Activated naive CD8-positive, alpha-beta T cell treated with anti-CD3 and anti-CD28 coated beads for 36 hours (primary cell): ENCODE measurements around the gene STX7. TPM values are rescaled to one million over a fixed set of nuclear protein-coding genes. Genes with fewer than 3 reads are reported as not detected.

Experiments used
- DNase-seq: peaks from one replicate; pipeline ENCODE4 v3.0.0; 2021
- H3K27ac Mint-ChIP-seq: one replicate; pipeline ENCODE4 v1.8.0; 2022; ENCODE audit warnings: mild to moderate bottlenecking, moderate library complexity, mixed read lengths
- H3K27me3 Mint-ChIP-seq: one replicate; pipeline ENCODE4 v1.8.0; 2022; ENCODE audit warnings: mild to moderate bottlenecking, mixed read lengths
- H3K36me3 Mint-ChIP-seq: one replicate; pipeline ENCODE4 v1.8.0; 2021; ENCODE audit warnings: mild to moderate bottlenecking, mixed read lengths
- H3K4me1 Mint-ChIP-seq: one replicate; pipeline ENCODE4 v1.8.0; 2021; ENCODE audit warnings: mixed read lengths
- H3K4me3 Mint-ChIP-seq: one replicate; pipeline ENCODE4 v1.8.0; 2022; ENCODE audit warnings: mild to moderate bottlenecking, moderate library complexity, mixed read lengths
- H3K9me3 Mint-ChIP-seq: one replicate; pipeline ENCODE4 v1.8.0; 2022; ENCODE audit warnings: mixed read lengths
- total RNA-seq, 2 experiments: library from RNA; stranded (reverse); gene quantifications; one replicate each; pipeline ENCODE4 v1.2.3, GENCODE V29; 2021

Gene STX7
- total RNA-seq, 2 experiments from 2014 or later, result 14.8 to 16.3 TPM

- Mint-ChIP-seq H3K36me3 (no peaks in the 10 kb centered on the region), H3K4me3 (no peak overlapping the region), H3K4me1 (no peaks in the 10 kb centered on the region), H3K9me3 (peaks cover 24% of the 10 kb centered on the region), H3K27ac (no peak overlapping the region), H3K27me3 (peaks cover 30% of the 10 kb centered on the region)
- DNase-seq, result no peak
Measured at GRCh38 chr6:132418235-132418965, 94.5 kb downstream of the STX7 start.

DNA sequence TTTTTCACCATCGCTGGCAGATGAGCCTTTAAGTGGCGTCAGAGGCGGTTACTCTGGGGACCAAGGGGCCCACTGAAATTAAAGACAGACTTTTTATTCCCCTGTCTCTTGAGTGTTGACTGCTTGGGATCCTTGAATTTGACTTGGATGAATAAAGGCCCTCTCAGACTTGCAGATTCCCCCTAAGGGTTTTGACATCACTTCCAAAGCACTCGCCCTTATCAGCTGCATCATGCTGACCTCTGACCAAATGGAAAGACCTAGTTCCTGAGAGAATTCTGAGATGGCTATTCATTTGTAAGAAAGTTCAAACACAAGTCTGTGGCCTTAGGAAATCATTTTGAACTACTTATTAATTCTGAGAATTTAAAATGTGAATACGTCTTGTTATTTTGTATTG lies 98.2 kb downstream of the STX7 start:
- H3K4me3 Mint-ChIP-seq, result no peak overlapping the region
- no peak for DNase-seq
- no peaks in the 10 kb centered on the region for H3K4me1 Mint-ChIP-seq
- H3K36me3 Mint-ChIP-seq, result no peaks in the 10 kb centered on the region
- H3K27ac Mint-ChIP-seq, result no peak overlapping the region
- peaks cover 38% of the 10 kb centered on the region for H3K27me3 Mint-ChIP-seq
- H3K9me3 Mint-ChIP-seq, result peaks cover 6% of the 10 kb centered on the region

GRCh38 chr6:132414322-132414721 lies 98.6 kb downstream of the STX7 start:
- H3K4me1 Mint-ChIP-seq, result no peaks in the 10 kb centered on the region
- H3K36me3 Mint-ChIP-seq, result no peaks in the 10 kb centered on the region
- peaks cover 6% of the 10 kb centered on the region for H3K9me3 Mint-ChIP-seq
- H3K27ac Mint-ChIP-seq, result no peak overlapping the region
- H3K4me3 Mint-ChIP-seq, result no peak overlapping the region
- DNase-seq, result no peak
- H3K27me3 Mint-ChIP-seq, result peaks cover 39% of the 10 kb centered on the region

DNA sequence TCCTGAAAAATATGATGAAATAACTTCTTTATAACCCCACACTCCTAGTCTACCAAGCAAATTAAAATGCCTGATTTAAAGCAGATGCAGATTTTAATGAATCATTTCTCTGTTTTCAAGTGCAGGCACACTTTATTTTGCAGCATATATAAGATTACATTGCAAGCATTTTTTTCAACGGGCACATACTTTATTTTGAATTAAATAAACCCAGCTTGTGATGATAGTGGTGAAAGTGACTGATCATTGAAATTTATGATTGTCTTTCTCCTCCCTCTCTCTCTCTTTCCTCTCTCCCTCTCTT lies 99.5 kb downstream of the STX7 start:
- Mint-ChIP-seq H3K9me3 (peaks cover 6% of the 10 kb centered on the region), H3K4me1 (no peaks in the 10 kb centered on the region), H3K27ac (no peak overlapping the region), H3K4me3 (no peak overlapping the region), H3K36me3 (no peaks in the 10 kb centered on the region), H3K27me3 (peaks cover 46% of the 10 kb centered on the region)
- DNase-seq, result no peak

DNA sequence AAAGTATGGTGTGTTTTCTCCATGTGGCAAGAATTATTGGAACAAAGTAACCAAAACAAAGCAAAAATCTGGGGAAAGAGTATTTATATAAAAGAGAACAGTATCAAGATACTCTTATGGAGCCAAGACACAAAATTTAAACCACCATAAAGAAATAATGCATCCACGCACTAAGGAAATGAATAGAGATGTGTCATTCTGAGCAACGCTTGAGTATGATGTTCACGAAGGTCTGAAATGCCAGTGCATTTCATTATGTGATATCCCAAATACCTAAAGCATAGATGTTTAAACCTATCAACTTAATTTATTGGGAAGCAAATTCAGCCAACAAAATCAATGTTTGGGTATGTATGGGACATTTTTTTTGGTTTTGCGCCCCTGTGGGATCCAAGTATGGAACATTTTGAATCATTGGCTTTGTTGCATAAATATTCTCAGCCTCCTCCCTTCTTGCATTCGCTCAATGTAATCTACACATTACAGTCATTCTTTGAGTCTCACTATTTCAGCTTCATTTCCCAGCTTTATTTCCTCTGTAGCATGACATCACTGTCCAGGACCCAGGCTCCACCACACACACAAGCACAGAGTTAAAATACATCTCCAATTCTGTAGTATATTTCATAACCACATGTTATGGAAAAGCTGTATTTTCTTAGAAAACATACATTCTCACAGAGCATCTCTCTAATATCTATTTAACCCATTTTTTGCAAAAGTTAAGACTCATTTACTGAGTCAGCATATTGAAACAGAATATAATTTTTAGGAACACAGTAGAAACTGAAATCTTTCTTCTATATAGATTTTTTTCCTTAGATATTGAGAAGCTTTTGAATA lies 100.0 kb downstream of the STX7 start:
- Mint-ChIP-seq H3K27me3 (peaks cover 50% of the 10 kb centered on the region), H3K4me3 (no peak overlapping the region), H3K4me1 (no peaks in the 10 kb centered on the region), H3K36me3 (no peaks in the 10 kb centered on the region), H3K9me3 (peaks cover 6% of the 10 kb centered on the region), H3K27ac (no peak overlapping the region)
- DNase-seq, result no peak

DNA sequence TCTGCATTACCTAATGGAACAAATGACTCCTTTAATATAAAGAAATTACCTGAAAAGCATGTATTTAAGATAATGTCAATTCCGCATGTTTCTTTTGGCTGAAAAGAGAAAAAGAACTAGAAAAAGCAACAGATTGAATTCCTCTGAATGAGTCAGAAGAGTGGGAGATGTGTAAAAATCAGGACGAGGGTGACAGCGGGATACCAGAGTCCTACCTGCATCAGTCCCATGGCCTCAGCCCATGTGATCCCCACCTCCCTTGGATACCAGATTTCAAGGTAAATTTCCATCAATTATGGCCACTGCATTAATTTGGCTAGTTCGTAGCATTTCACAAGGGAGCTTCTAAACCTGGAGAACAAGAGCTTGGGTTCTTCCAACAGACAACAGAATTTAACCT lies 101.6 kb downstream of the STX7 start:
- DNase-seq, result no peak
- Mint-ChIP-seq H3K9me3 (no peaks in the 10 kb centered on the region), H3K4me1 (no peaks in the 10 kb centered on the region), H3K4me3 (no peak overlapping the region), H3K36me3 (no peaks in the 10 kb centered on the region), H3K27me3 (peaks cover 55% of the 10 kb centered on the region), H3K27ac (no peak overlapping the region)

DNA sequence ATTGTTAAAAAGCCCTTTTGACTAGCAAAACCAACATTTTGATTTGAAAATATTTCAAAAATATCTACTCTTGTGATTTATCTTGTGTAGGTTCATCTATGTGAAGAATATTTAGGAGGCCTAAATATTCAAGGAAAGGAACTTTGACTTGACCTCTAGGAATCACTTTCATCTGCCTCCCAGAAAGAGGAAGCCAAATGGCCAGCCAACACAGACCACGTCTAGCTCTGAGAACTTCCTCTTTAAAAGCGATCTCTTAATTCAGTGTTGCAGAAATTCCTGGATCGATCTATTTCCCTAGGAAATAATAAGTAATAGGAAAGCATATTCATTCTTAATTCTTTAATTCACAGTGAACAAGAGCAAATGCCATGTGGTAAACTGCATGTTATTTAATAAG lies 102.1 kb downstream of the STX7 start:
- Mint-ChIP-seq H3K36me3 (no peaks in the 10 kb centered on the region), H3K4me1 (no peaks in the 10 kb centered on the region), H3K9me3 (no peaks in the 10 kb centered on the region), H3K4me3 (no peak overlapping the region), H3K27ac (no peak overlapping the region), H3K27me3 (peaks cover 60% of the 10 kb centered on the region)
- DNase-seq, result no peak

DNA sequence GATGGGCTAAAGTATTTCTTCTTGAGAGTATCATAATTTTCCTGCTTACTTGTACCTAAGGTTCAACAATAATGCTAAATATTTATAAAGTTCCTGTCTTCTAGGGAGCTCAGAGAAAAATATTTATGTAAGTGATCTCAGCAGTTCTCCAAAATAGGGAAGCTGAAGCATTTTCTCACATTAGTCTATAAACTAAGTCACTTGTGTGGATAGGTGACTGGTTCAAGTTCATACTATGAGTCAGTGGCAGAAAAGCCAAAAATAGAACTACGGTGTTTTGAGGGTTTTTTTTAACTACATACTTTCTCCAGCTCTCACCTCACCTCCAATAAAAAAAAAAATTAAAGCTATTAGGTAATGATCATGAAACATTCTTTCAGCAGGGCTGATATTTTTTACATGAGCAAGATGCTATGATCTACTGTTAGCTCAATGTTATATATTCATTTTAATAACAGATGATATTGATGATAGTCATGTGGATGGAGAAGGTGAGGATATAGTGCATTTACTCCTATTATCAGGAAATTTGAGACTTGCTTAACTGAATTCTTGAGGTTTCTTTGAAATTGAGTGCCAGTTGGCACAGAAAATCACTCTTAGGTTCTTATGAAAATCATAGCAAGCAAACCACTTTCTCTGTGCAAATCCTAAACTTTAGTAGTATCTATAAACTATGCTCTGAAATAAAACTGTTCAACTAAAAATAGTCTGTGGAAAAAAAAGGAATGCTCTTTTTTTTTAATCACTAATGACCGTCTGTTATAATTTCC lies 107.6 kb downstream of the STX7 start:
- H3K4me1 Mint-ChIP-seq, result peaks cover 19% of the 10 kb centered on the region
- no peaks in the 10 kb centered on the region for H3K9me3 Mint-ChIP-seq
- no peak overlapping the region for H3K4me3 Mint-ChIP-seq
- no peak overlapping the region for H3K27ac Mint-ChIP-seq
- H3K27me3 Mint-ChIP-seq, result peaks cover 80% of the 10 kb centered on the region
- H3K36me3 Mint-ChIP-seq, result no peaks in the 10 kb centered on the region
- DNase-seq, result no peak

DNA sequence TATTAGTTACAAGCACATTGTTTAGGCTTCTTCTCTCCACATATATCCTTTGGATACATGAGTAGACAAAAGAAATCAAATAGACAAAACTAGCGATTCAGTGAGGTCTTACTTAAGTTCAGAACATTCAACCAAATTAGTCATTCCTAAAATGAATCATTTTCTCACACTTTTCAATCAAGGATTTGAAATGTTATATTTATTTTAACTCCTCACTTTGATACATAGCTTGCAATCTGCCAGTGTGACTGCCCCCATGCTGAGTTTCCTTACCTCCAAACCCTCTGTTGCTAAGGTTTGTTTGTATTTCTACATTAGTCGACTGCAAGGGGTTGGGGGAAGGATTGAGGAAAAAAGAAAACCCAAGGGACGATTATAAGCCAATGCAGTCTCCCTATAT lies 108.2 kb downstream of the STX7 start:
- no peaks in the 10 kb centered on the region for H3K36me3 Mint-ChIP-seq
- no peaks in the 10 kb centered on the region for H3K9me3 Mint-ChIP-seq
- H3K4me1 Mint-ChIP-seq, result peaks cover 20% of the 10 kb centered on the region
- no peak for DNase-seq
- H3K4me3 Mint-ChIP-seq, result no peak overlapping the region
- H3K27me3 Mint-ChIP-seq, result peaks cover 80% of the 10 kb centered on the region
- no peak overlapping the region for H3K27ac Mint-ChIP-seq

GRCh38 chr6:132404330-132404729 lies 108.6 kb downstream of the STX7 start:
- no peak overlapping the region for H3K27ac Mint-ChIP-seq
- DNase-seq, result no peak
- H3K4me1 Mint-ChIP-seq, result peaks cover 20% of the 10 kb centered on the region
- H3K27me3 Mint-ChIP-seq, result peaks cover 84% of the 10 kb centered on the region
- H3K36me3 Mint-ChIP-seq, result no peaks in the 10 kb centered on the region
- H3K9me3 Mint-ChIP-seq, result no peaks in the 10 kb centered on the region
- no peak overlapping the region for H3K4me3 Mint-ChIP-seq

GRCh38 chr6:132401618-132402285 lies 111.2 kb downstream of the STX7 start:
- Mint-ChIP-seq H3K27ac (no peak overlapping the region), H3K9me3 (no peaks in the 10 kb centered on the region), H3K4me1 (peaks cover 20% of the 10 kb centered on the region), H3K36me3 (no peaks in the 10 kb centered on the region), H3K4me3 (peak overlapping the region; percentile 30), H3K27me3 (peaks cover 83% of the 10 kb centered on the region)
- DNase-seq, result no peak

GRCh38 chr6:132400883-132401617 lies 111.9 kb downstream of the STX7 start, which contains the start of gene MOXD1:
Gene MOXD1 (minus strand): TSS chr6:132401475. CDS start chr6:132401426, 49 bp downstream.
- peak within 1 kb of the TSS; percentile 63 for H3K4me3 Mint-ChIP-seq
- DNase-seq, result peak; percentile 29
- H3K27ac Mint-ChIP-seq, result no peak within 1 kb of the TSS
- peaks cover 20% of the 10 kb centered on the region for H3K4me1 Mint-ChIP-seq
- no peaks in the 10 kb centered on the region for H3K36me3 Mint-ChIP-seq
- peaks cover 1% of the 10 kb centered on the region for H3K9me3 Mint-ChIP-seq
- peaks cover 85% of the 10 kb centered on the region for H3K27me3 Mint-ChIP-seq

GRCh38 chr6:132400555-132400882 lies 112.4 kb downstream of the STX7 start:
- peaks cover 83% of the 10 kb centered on the region for H3K27me3 Mint-ChIP-seq
- no peak for DNase-seq
- H3K9me3 Mint-ChIP-seq, result peaks cover 2% of the 10 kb centered on the region
- no peak overlapping the region for H3K27ac Mint-ChIP-seq
- peak overlapping the region; percentile 63 for H3K4me3 Mint-ChIP-seq
- H3K36me3 Mint-ChIP-seq, result no peaks in the 10 kb centered on the region
- peaks cover 20% of the 10 kb centered on the region for H3K4me1 Mint-ChIP-seq

DNA sequence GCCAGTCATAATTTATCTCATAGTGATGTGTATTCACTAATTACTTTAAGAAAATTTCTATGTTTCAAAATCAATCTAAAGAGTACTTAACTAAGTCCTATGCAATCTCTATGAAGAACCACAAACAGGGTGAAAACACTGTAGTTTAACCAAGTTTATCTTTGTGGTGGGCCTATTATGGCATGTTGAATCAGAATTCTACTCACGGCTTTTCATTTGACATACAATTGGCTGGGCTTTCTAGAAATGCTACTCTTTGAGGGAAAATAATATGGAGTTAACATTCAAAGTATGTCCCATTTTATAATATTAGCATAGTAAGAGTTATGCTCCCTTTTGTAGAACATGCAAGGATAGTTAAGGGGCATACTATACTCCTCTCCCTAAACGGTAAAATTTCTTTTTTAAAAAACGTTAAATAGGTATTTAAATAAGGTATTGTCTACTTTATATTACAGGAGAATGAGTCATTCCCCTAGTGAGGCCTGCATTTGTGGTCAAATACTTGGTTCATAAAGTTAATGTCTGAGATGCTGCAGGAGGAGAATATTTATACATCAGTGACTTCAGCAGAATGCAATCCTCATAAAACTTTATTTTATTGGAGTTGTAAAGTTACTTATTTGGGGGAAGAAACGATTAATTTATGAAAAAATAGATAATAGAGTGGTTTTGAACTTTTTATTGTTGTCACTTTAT lies 113.4 kb downstream of the STX7 start:
- Mint-ChIP-seq H3K27ac (no peak overlapping the region), H3K9me3 (peaks cover 11% of the 10 kb centered on the region), H3K27me3 (peaks cover 84% of the 10 kb centered on the region), H3K36me3 (no peaks in the 10 kb centered on the region), H3K4me1 (peaks cover 14% of the 10 kb centered on the region), H3K4me3 (no peak overlapping the region)
- no peak for DNase-seq
